Hepatocyte (in vitro differentiated cells): Measurements from ENCODE around the gene ATIC.

Experiments used
- CTCF ChIP-seq: fragments of 200-600 bp; sonication (generic); IDR thresholded peaks from 2 replicates; pipeline ENCODE4 v1.5.1; 2016; ENCODE audit warnings: antibody characterized with exemption, mild to moderate bottlenecking; ENCODE audit not compliant: poor library complexity
- EZH2 ChIP-seq: fragments of 200-600 bp; sonication (generic); IDR thresholded peaks from 2 replicates; pipeline ENCODE4 v1.6.1; 2016; ENCODE audit warnings: antibody characterized with exemption, mild to moderate bottlenecking, borderline replicate concordance
- EZH2phosphoT487 ChIP-seq: fragments of 200-600 bp; sonication (generic); IDR thresholded peaks from one replicate; pipeline ENCODE4 v1.6.1; 2018; ENCODE audit warnings: antibody characterized with exemption, mild to moderate bottlenecking, low read depth, moderate library complexity; ENCODE audit not compliant: unreplicated experiment, severe bottlenecking

GRCh38 chr2:215388002-215388728, 76.3 kb downstream of the ATIC start:
- no peak for TF ChIP-seq CTCF
- no peak for TF ChIP-seq EZH2
- no peak for TF ChIP-seq EZH2phosphoT487
